D341Med (cell line): ENCODE results near the gene SH2D4B.

Experiments used
- DNase-seq: peaks from one replicate; pipeline ENCODE4 v3.0.0; 2012; ENCODE audit warnings: low spot score

SH2D4B gene

GRCh38 chr10:80504158-80504811 lies 33.4 kb upstream of the SH2D4B start:
- DNase-seq = no peak

- DNase-seq = no peak
Observed at GRCh38 chr10:80504897-80505465, 32.7 kb upstream of the SH2D4B start.

DNA sequence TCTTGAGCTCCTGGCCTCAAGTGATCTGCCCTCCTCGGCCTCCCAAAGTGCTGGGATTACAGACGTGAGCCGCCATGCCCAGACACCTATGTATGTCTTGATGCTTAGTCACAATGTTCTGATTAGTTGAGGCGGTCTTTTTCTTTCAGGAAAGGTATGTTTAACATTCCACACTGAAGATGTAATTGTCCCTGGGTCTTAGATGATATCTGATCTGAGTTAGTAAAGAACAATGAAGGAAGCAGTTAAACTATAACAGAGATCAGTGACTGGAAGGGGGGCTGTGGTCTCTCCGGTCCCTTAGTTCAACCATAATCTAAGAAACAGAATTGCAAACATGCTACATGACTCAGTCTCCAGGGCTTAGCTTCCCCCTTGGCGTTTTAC lies 31.5 kb upstream of the SH2D4B start:
- no peak for DNase-seq

DNA sequence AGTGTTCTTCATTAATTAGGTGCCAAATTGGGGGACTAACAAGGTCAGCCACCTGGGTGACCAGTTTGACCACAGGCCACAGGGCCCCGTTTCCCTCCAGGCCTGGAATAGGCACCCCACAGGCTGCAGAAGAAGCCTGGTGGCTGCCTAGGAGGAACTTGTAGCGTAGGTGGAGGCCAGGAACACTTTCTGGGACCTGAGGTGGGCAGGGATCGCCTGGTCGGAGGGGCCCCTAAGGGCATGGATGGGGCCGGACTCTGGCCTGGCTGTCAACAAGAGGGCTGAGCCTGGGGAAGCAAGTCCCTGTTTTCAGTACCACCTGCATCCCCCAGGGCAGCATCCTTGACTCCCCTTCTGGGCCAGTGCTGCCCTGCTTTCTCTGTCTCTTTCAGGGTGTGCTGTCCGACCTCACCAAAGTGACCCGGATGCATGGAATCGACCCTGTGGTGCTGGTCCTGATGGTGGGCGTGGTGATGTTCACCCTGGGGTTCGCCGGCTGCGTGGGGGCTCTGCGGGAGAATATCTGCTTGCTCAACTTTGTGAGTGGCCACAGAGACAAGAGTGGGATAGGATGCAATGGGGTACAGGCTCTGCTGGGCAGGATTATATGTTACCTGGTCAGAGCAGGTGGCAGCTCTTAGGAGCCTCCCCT lies 30.7 kb upstream of the SH2D4B start:
- no peak for DNase-seq

GRCh38 chr10:80509108-80509402 lies 28.6 kb upstream of the SH2D4B start:
- no peak for DNase-seq

- no peak for DNase-seq
Observed at GRCh38 chr10:80509403-80510161, 28.1 kb upstream of the SH2D4B start.

DNA sequence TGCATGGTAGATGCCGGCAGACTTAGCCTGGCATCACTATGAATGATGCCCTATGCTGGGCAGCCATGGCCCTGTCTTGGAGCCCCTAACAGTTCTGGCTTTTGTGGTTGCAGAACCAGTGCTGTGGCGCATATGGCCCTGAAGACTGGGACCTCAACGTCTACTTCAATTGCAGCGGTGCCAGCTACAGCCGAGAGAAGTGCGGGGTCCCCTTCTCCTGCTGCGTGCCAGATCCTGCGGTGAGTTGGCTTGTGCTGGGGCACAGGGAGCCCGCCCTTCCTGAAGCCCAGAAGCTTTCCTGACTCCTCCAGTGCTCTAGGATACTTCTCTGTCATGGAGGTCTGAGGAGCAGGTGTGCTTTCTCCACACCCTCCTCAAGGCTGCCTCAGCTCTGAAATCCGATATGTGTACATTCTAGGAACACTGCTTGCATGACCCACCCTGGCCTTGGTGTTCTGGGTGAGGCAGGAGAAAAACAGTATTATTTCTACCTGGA lies 25.6 kb upstream of the SH2D4B start:
- DNase-seq = no peak

DNA sequence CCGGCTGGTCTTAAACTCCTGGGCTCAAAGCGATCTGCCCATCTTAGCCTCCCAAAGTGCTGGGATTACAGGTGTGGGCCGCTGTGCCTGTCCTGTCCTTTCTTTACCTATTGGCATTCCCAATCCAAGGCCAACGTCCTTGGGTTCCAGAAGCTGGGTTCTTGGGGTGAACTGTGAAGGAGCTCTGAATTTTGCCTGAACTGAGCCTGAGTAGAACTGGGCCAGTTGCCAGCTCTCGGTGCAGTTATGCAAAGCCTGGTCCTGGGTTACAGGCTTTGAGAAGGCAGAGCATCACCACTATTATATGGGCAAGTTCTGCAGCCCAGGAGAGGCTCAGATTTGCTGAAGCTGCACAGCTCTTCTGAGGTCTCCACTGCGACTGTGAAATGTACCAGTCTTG lies 24.6 kb upstream of the SH2D4B start:
- DNase-seq = no peak

- DNase-seq = no peak
Observed at GRCh38 chr10:80515511-80515910, 22.2 kb upstream of the SH2D4B start.

DNA sequence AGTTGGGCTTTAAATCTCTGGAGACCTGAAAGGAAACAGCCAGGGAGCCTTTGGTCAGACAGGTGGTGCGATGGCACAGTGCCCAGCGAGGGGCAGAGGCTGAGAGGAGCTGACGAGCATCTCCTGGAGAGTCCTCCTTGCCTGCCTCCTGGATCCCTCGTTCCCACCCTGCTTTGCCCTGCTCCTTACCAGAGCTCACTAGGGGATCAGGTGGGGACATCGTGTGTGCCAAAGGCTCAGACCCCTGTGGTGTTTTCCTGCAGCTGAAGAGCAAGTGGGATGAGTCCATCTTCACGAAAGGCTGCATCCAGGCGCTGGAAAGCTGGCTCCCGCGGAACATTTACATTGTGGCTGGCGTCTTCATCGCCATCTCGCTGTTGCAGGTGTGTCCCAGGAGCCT lies 21.8 kb upstream of the SH2D4B start:
- DNase-seq = no peak

DNA sequence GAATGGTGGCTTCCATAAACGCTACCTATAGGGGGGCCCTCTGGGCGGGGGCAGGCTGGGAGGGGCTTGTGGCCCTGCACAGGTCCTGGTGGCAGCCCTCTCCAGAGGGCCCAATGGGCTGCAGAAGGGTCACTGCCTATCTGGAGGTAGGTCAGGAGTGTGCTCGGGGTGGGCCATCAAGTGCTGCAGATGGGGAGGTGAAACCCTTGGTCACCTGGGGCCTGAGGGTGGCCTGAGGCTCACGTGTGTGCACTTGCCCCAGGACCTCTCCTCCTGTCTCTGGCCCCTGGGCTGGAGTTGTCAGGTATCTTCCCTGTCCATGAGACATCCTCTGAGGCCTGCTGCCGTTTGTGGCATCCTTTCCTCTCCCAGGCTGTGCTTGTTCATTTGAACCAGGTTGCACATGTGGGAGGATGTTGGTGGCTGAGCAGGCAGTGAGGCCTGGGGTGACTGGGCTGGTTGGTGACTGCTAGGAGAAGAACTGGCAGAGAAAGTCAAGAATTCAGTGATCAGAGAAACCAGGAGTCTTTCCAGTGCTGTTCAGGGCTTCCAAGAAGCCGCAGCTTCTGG lies 21.1 kb upstream of the SH2D4B start:
- DNase-seq = no peak

DNA sequence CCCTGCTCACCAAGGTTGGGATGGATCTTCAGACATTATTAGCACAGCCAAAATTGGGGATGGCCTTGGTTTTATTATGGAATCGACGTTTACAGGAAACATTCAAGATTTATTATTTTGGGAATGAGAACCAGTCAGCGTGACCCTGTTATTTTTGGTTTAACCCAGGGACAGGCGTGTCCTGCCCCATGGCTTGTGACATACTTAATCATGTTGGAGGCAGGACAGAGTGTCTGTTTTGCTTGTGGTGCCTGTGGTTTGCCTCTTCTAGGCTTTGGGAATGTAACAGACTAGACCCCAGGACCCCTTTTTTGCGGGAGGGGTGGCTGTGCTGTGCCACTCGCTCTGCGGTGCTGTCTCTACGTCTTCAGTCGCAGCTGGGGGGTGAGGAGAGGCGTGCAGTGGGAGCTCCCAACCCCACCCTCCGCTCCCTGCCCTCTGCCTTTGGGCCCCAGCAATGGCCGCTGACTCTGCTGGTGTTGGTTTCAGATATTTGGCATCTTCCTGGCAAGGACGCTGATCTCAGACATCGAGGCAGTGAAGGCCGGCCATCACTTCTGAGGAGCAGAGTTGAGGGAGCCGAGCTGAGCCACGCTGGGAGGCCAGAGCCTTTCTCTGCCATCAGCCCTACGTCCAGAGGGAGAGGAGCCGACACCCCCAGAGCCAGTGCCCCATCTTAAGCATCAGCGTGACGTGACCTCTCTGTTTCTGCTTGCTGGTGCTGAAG lies 20.1 kb upstream of the SH2D4B start:
- DNase-seq = no peak

DNA sequence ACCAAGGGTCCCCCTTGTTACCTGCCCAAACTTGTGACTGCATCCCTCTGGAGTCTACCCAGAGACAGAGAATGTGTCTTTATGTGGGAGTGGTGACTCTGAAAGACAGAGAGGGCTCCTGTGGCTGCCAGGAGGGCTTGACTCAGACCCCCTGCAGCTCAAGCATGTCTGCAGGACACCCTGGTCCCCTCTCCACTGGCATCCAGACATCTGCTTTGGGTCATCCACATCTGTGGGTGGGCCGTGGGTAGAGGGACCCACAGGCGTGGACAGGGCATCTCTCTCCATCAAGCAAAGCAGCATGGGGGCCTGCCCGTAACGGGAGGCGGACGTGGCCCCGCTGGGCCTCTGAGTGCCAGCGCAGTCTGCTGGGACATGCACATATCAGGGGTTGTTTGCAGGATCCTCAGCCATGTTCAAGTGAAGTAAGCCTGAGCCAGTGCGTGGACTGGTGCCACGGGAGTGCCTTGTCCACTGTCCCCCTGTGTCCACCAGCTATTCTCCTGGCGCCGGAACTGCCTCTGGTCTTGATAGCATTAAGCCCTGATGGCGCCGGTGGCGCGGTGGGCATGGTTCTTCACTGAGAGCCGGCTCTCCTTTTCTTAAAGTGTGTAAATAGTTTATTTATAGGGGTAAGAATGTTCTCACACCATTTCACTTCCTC lies 19.4 kb upstream of the SH2D4B start:
- DNase-seq = no peak

- DNase-seq = no peak
Observed at GRCh38 chr10:80518807-80519360, 18.8 kb upstream of the SH2D4B start.

- DNase-seq = no peak
Observed at GRCh38 chr10:80519936-80520650, 17.6 kb upstream of the SH2D4B start.

GRCh38 chr10:80520661-80521470 lies 16.8 kb upstream of the SH2D4B start:
- no peak for DNase-seq

DNA sequence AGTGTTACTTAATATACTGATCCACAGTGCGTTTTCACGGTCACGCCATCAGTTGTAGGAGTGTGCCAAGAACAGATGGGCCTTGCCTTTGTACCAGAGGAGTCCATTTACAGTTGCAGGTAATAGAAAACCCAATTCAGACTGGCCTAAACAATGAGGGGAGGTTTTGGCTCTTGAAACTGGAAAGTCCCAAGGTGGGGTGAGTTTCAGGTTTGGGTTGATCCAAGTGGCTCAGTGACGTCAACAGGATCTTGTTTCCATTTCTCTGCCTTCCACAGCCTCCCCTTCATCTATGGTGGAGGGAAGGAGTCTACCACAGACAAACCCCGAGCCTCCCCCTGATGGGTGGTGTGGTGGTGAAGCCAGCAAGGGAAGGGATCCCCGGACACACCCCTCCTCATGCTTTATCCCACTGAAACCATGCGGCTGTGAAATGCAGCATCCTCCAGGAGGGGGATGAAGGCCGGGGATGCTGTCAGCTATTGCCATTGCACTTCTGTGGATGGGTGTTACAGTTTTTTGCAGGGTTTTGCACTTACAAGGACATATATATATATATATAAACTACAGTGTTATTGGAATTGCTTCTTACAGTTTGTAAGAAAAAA lies 14.8 kb upstream of the SH2D4B start:
- DNase-seq = no peak

- DNase-seq = no peak
Observed at GRCh38 chr10:80523773-80524172, 13.9 kb upstream of the SH2D4B start.
